Measurements from ENCODE around the gene LSAMP.

Gene LSAMP

DNA sequence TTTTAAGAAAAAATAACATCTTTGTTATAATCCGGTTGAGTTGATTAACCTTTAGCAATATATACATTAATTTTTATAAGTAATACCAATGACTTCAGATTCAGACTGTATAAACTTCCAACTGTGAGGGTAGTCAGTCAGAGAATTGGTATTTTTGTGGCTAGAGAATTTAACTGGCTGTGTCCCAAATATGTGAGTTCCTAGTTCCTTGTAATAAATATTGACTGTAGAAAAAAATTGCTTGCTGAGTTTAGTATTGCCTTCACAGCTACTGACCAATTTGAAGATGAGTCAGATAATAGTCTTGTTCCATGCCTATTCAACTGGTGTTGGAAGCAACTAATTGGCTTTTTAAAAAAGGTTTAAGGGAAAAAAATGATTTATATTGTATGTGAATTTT is 611.2 kb downstream of the LSAMP start:
- POLR2A ChIA-PET, result no interaction called here
- CTCF ChIA-PET, result interaction anchor here (0.7 kb wide), 1 partner anchor 681 kb away, joined by 5 read pairs; no protein-coding TSS in a partner anchor
- no peak overlapping the region for H3K27ac ChIP-seq (ENCODE audit: extremely low read depth, low read depth, low read length)
- no peak overlapping the region for H3K4me3 ChIP-seq (ENCODE audit: low read depth, low read length)
- no peaks in the 10 kb centered on the region for H3K36me3 ChIP-seq (ENCODE audit: control insufficient read depth in 2 of 2, insufficient read depth in 1 of 2, low read length in 2 of 2)
- H3K9me3 ChIP-seq (ENCODE audit: control insufficient read depth, insufficient read depth, low read depth, low read length), result no peaks in the 10 kb centered on the region
- no peaks in the 10 kb centered on the region for H3K4me1 ChIP-seq (ENCODE audit: control insufficient read depth, insufficient read depth, low read length)
- TF ChIP-seq, protein P1, sequence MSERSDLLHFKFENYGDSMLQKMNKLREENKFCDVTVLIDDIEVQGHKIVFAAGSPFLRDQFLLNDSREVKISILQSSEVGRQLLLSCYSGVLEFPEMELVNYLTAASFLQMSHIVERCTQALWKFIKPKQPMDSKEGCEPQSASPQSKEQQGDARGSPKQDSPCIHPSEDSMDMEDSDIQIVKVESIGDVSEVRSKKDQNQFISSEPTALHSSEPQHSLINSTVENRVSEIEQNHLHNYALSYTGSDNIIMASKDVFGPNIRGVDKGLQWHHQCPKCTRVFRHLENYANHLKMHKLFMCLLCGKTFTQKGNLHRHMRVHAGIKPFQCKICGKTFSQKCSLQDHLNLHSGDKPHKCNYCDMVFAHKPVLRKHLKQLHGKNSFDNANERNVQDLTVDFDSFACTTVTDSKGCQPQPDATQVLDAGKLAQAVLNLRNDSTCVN (tag by site-specific recombination; optimal IDR thresholded peaks at IDR 0.05), result no peak
- TF ChIP-seq ZNF707 (tag by site-specific recombination; IDR thresholded peaks at IDR 0.05) (no peak), ZNF830 (tag by site-specific recombination; IDR thresholded peaks at IDR 0.05; ENCODE audit: low read depth) (no peak), ZSCAN23 (tag by site-specific recombination; IDR thresholded peaks at IDR 0.05) (no peak), ZBTB20 (tag by site-specific recombination; IDR thresholded peaks at IDR 0.05) (no peak), ZNF548 (tag by site-specific recombination; IDR thresholded peaks at IDR 0.05) (no peak), ZNF426 (tag by site-specific recombination; IDR thresholded peaks at IDR 0.05) (no peak), ZNF610 (tag by site-specific recombination; IDR thresholded peaks at IDR 0.05; ENCODE audit: borderline replicate concordance) (no peak), ZNF510 (tag by site-specific recombination; IDR thresholded peaks at IDR 0.05; ENCODE audit: insufficient replicate concordance) (no peak), ZNF274 (IDR thresholded peaks at IDR 0.05; ENCODE audit: low read length) (no peak), ZNF274 (tag by site-specific recombination; IDR thresholded peaks at IDR 0.05; ENCODE audit: borderline replicate concordance) (no peak), ZNF501 (tag by site-specific recombination; IDR thresholded peaks at IDR 0.05) (no peak), ZNF560 (tag by site-specific recombination; IDR thresholded peaks at IDR 0.05; ENCODE audit: borderline replicate concordance) (no peak), SCRT1 (tag by site-specific recombination; IDR thresholded peaks at IDR 0.05; ENCODE audit: borderline replicate concordance) (no peak), ZNF416 (tag by site-specific recombination; IDR thresholded peaks at IDR 0.05) (no peak), ZNF221 (tag by site-specific recombination; IDR thresholded peaks at IDR 0.05; ENCODE audit: borderline replicate concordance) (no peak)
- TF ChIP-seq, protein P2, sequence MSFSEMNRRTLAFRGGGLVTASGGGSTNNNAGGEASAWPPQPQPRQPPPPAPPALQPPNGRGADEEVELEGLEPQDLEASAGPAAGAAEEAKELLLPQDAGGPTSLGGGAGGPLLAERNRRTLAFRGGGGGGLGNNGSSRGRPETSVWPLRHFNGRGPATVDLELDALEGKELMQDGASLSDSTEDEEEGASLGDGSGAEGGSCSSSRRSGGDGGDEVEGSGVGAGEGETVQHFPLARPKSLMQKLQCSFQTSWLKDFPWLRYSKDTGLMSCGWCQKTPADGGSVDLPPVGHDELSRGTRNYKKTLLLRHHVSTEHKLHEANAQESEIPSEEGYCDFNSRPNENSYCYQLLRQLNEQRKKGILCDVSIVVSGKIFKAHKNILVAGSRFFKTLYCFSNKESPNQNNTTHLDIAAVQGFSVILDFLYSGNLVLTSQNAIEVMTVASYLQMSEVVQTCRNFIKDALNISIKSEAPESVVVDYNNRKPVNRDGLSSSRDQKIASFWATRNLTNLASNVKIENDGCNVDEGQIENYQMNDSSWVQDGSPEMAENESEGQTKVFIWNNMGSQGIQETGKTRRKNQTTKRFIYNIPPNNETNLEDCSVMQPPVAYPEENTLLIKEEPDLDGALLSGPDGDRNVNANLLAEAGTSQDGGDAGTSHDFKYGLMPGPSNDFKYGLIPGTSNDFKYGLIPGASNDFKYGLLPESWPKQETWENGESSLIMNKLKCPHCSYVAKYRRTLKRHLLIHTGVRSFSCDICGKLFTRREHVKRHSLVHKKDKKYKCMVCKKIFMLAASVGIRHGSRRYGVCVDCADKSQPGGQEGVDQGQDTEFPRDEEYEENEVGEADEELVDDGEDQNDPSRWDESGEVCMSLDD (tag by site-specific recombination; IDR thresholded peaks at IDR 0.05), result no peak
- TF ChIP-seq, protein P3, sequence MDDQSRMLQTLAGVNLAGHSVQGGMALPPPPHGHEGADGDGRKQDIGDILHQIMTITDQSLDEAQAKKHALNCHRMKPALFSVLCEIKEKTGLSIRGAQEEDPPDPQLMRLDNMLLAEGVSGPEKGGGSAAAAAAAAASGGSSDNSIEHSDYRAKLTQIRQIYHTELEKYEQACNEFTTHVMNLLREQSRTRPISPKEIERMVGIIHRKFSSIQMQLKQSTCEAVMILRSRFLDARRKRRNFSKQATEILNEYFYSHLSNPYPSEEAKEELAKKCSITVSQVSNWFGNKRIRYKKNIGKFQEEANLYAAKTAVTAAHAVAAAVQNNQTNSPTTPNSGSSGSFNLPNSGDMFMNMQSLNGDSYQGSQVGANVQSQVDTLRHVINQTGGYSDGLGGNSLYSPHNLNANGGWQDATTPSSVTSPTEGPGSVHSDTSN (CRISPR knock-in tag; IDR thresholded peaks at IDR 0.05), result no peak
- TF ChIP-seq, protein P4, sequence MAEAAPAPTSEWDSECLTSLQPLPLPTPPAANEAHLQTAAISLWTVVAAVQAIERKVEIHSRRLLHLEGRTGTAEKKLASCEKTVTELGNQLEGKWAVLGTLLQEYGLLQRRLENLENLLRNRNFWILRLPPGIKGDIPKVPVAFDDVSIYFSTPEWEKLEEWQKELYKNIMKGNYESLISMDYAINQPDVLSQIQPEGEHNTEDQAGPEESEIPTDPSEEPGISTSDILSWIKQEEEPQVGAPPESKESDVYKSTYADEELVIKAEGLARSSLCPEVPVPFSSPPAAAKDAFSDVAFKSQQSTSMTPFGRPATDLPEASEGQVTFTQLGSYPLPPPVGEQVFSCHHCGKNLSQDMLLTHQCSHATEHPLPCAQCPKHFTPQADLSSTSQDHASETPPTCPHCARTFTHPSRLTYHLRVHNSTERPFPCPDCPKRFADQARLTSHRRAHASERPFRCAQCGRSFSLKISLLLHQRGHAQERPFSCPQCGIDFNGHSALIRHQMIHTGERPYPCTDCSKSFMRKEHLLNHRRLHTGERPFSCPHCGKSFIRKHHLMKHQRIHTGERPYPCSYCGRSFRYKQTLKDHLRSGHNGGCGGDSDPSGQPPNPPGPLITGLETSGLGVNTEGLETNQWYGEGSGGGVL (tag by site-specific recombination; IDR thresholded peaks at IDR 0.05), result no peak

DNA sequence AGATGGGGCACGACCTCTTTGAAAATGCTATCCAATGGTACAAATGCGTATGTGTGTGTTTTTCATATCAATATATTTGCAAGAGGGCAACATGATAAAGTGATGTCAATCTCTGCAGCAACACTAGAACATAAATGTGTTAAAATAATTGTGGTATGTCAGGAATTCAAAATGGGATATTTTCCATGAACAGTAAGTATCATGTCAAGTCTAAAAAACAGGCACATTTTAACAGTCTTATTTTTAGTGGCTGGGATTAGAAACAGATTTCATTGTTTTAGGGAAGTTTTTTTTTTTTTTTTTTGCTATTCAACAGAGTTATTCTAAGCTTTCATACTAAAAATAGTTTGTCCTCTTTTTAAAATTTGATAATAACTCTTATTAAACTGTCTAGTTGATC is 612.2 kb downstream of the LSAMP start:
- Histone ChIP-seq H3K27ac (ENCODE audit: extremely low read depth, low read depth, low read length) (no peak overlapping the region), H3K4me1 (ENCODE audit: control insufficient read depth, insufficient read depth, low read length) (no peaks in the 10 kb centered on the region), H3K4me3 (ENCODE audit: low read depth, low read length) (no peak overlapping the region), H3K36me3 (ENCODE audit: control insufficient read depth in 2 of 2, insufficient read depth in 1 of 2, low read length in 2 of 2) (no peaks in the 10 kb centered on the region), H3K9me3 (ENCODE audit: control insufficient read depth, insufficient read depth, low read depth, low read length) (no peaks in the 10 kb centered on the region)
- POLR2A ChIA-PET, result no interaction called here
- CTCF ChIA-PET, result interaction anchor here (3.8 kb wide), 1 partner anchor 13 kb away, joined by 18 read pairs; no protein-coding TSS in a partner anchor
- no peak for TF ChIP-seq KLF8 (tag by site-specific recombination; IDR thresholded peaks at IDR 0.05)
- TF ChIP-seq TCF7L2 (IDR thresholded peaks at IDR 0.05; ENCODE audit: borderline replicate concordance, low read depth, low read length), result no peak
- TF ChIP-seq ZNF843 (tag by site-specific recombination; IDR thresholded peaks at IDR 0.05), result no peak
- no peak for TF ChIP-seq ZNF138 (tag by site-specific recombination; IDR thresholded peaks at IDR 0.05; ENCODE audit: borderline replicate concordance)
- no peak for TF ChIP-seq KLF7 (tag by site-specific recombination; IDR thresholded peaks at IDR 0.05; ENCODE audit: borderline replicate concordance)
- TF ChIP-seq ZNF394 (tag by site-specific recombination; IDR thresholded peaks at IDR 0.05; ENCODE audit: borderline replicate concordance), result no peak
- no peak for TF ChIP-seq ZNF837 (tag by site-specific recombination; IDR thresholded peaks at IDR 0.05)
- TF ChIP-seq PATZ1 (tag by site-specific recombination; IDR thresholded peaks at IDR 0.05), result no peak
- TF ChIP-seq ZNF514 (tag by site-specific recombination; IDR thresholded peaks at IDR 0.05), result no peak
